Measurements from ENCODE around the gene UBA6.

UBA6 gene

GRCh38 chr4:67725981-67726380, 25.0 kb upstream of the UBA6 start:
- H3F3A ChIP-seq (ENCODE audit: control insufficient read depth, insufficient read depth), result no peaks in the 10 kb centered on the region
- no peaks in the 10 kb centered on the region for H3K27me3 ChIP-seq (ENCODE audit: control insufficient read depth, low read length)
- H3K9me2 ChIP-seq (replicated peaks; ENCODE audit: control insufficient read depth, low read length), result no peaks in the 10 kb centered on the region
- H3K79me2 ChIP-seq (ENCODE audit: control insufficient read depth, low read length), result no peaks in the 10 kb centered on the region
- H4K20me1 ChIP-seq (ENCODE audit: control insufficient read depth, insufficient read depth, low read depth, low read length), result no peaks in the 10 kb centered on the region
- H3K9me3 ChIP-seq (ENCODE audit: control insufficient read depth, insufficient read depth, low read length), result no peaks in the 10 kb centered on the region
- H3K4me2 ChIP-seq (ENCODE audit: low read length), result no peak overlapping the region
- H3K27ac ChIP-seq (ENCODE audit: low read depth, low read length), result no peak overlapping the region
- 0 out of 2 replicates have a peak, but pooled peaks cover 4% of the 10 kb centered on the region for H3K36me3 ChIP-seq (ENCODE audit: control insufficient read depth, low read length)
- no peaks in the 10 kb centered on the region for H3K4me1 ChIP-seq (ENCODE audit: control insufficient read depth, low read length)
- TF ChIP-seq EZH2phosphoT487 (IDR thresholded peaks at IDR 0.05; ENCODE audit: borderline replicate concordance, low read length) (no peak), CTCF (IDR thresholded peaks at IDR 0.05; ENCODE audit: low read depth, low read length, poor library complexity, severe bottlenecking) (no peak)
- no peak overlapping the region for H3K4me3 ChIP-seq (ENCODE audit: low read length)

GRCh38 chr4:67725132-67725531, 24.2 kb upstream of the UBA6 start:
- TF ChIP-seq EZH2phosphoT487 (IDR thresholded peaks at IDR 0.05; ENCODE audit: borderline replicate concordance, low read length) (no peak), CTCF (IDR thresholded peaks at IDR 0.05; ENCODE audit: low read depth, low read length, poor library complexity, severe bottlenecking) (no peak)
- H3K4me2 ChIP-seq (ENCODE audit: low read length), result no peak overlapping the region
- H3K4me1 ChIP-seq (ENCODE audit: control insufficient read depth, low read length), result no peaks in the 10 kb centered on the region
- no peak overlapping the region for H3K4me3 ChIP-seq (ENCODE audit: low read length)
- 0 out of 2 replicates have a peak, but pooled peaks cover 5% of the 10 kb centered on the region for H3K36me3 ChIP-seq (ENCODE audit: control insufficient read depth, low read length)
- no peaks in the 10 kb centered on the region for H3K27me3 ChIP-seq (ENCODE audit: control insufficient read depth, low read length)
- H3K27ac ChIP-seq (ENCODE audit: low read depth, low read length), result no peak overlapping the region
- no peaks in the 10 kb centered on the region for H3K79me2 ChIP-seq (ENCODE audit: control insufficient read depth, low read length)
- H4K20me1 ChIP-seq (ENCODE audit: control insufficient read depth, insufficient read depth, low read depth, low read length), result no peaks in the 10 kb centered on the region
- H3K9me2 ChIP-seq (replicated peaks; ENCODE audit: control insufficient read depth, low read length), result no peaks in the 10 kb centered on the region
- no peaks in the 10 kb centered on the region for H3K9me3 ChIP-seq (ENCODE audit: control insufficient read depth, insufficient read depth, low read length)
- H3F3A ChIP-seq (ENCODE audit: control insufficient read depth, insufficient read depth), result no peaks in the 10 kb centered on the region

GRCh38 chr4:67723949-67724348, 23.0 kb upstream of the UBA6 start:
- no peaks in the 10 kb centered on the region for H3K79me2 ChIP-seq (ENCODE audit: control insufficient read depth, low read length)
- no peak overlapping the region for H3K27ac ChIP-seq (ENCODE audit: low read depth, low read length)
- TF ChIP-seq CTCF (IDR thresholded peaks at IDR 0.05; ENCODE audit: low read depth, low read length, poor library complexity, severe bottlenecking) (no peak), EZH2phosphoT487 (IDR thresholded peaks at IDR 0.05; ENCODE audit: borderline replicate concordance, low read length) (no peak)

More at GRCh38 chr4:67723949-67724348, 23.0 kb upstream of the UBA6 start:
- Histone ChIP-seq H3K4me1 (ENCODE audit: control insufficient read depth, low read length) (no peaks in the 10 kb centered on the region), H3K9me3 (ENCODE audit: control insufficient read depth, insufficient read depth, low read length) (no peaks in the 10 kb centered on the region), H4K20me1 (ENCODE audit: control insufficient read depth, insufficient read depth, low read depth, low read length) (no peaks in the 10 kb centered on the region), H3K27me3 (ENCODE audit: control insufficient read depth, low read length) (no peaks in the 10 kb centered on the region), H3F3A (ENCODE audit: control insufficient read depth, insufficient read depth) (no peaks in the 10 kb centered on the region), H3K36me3 (ENCODE audit: control insufficient read depth, low read length) (0 out of 2 replicates have a peak, but pooled peaks cover 5% of the 10 kb centered on the region), H3K9me2 (replicated peaks; ENCODE audit: control insufficient read depth, low read length) (no peaks in the 10 kb centered on the region), H3K4me2 (ENCODE audit: low read length) (no peak overlapping the region), H3K4me3 (ENCODE audit: low read length) (no peak overlapping the region)

Measured in DOHH2 (cell line).